Measurements from ENCODE around the gene DNAH6.
A peak's percentile ranks its signal among the peaks of the same experiment; 100 is the strongest.
"Not testable (repeated sequence)": the region's sequence is repeated elsewhere in the genome, so short reads cannot be mapped to it uniquely, and the experiment has no call there.

DNAH6 gene

GRCh38 chr2:84735389-84735788 lies 219.1 kb downstream of the DNAH6 start:
- DNase-seq (ENCODE audit: low read depth in 2 of 2): no peak

- peak in 1 of 2 donors; percentile 28 for DNase-seq (ENCODE audit: low read depth in 2 of 2)
These were observed 225.0 kb downstream of the DNAH6 start for GRCh38 chr2:84741182-84741822.

GRCh38 chr2:84748341-84748740 lies 232.0 kb downstream of the DNAH6 start:
- DNase-seq (ENCODE audit: low read depth in 2 of 2): no peak

- DNase-seq (ENCODE audit: low read depth in 2 of 2): no peak
These were observed 233.1 kb downstream of the DNAH6 start for GRCh38 chr2:84749442-84749841.

GRCh38 chr2:84755096-84755495 lies 238.8 kb downstream of the DNAH6 start:
- no peak for DNase-seq (ENCODE audit: low read depth in 2 of 2)

GRCh38 chr2:84757648-84758047 lies 241.3 kb downstream of the DNAH6 start:
- no peak for DNase-seq (ENCODE audit: low read depth in 2 of 2)

GRCh38 chr2:84766791-84767190 lies 250.5 kb downstream of the DNAH6 start:
- no peak for DNase-seq (ENCODE audit: low read depth in 2 of 2)

GRCh38 chr2:84768840-84769239 lies 252.5 kb downstream of the DNAH6 start:
- DNase-seq (ENCODE audit: low read depth in 2 of 2): no peak

GRCh38 chr2:84770280-84770679 lies 254.0 kb downstream of the DNAH6 start:
- no peak for DNase-seq (ENCODE audit: low read depth in 2 of 2)

- no peak for DNase-seq (ENCODE audit: low read depth in 2 of 2)
These were observed 255.0 kb downstream of the DNAH6 start for GRCh38 chr2:84771251-84771650.

- not testable (repeated sequence) for DNase-seq (ENCODE audit: low read depth in 2 of 2)
These were observed 257.3 kb downstream of the DNAH6 start for GRCh38 chr2:84773562-84773961.

- no peak for DNase-seq (ENCODE audit: low read depth in 2 of 2)
These were observed 259.7 kb downstream of the DNAH6 start for GRCh38 chr2:84776011-84776410.

GRCh38 chr2:84778911-84779690 lies 262.8 kb downstream of the DNAH6 start:
- DNase-seq (ENCODE audit: low read depth in 2 of 2): no peak

- no peak for DNase-seq (ENCODE audit: low read depth in 2 of 2)
These were observed 263.5 kb downstream of the DNAH6 start for GRCh38 chr2:84779781-84780180.

- DNase-seq (ENCODE audit: low read depth in 2 of 2): peak; percentile 17 to 34
These were observed 265.8 kb downstream of the DNAH6 start for GRCh38 chr2:84781942-84782716.

GRCh38 chr2:84782717-84783442 lies 266.6 kb downstream of the DNAH6 start:
- no peak for DNase-seq (ENCODE audit: low read depth in 2 of 2)

- no peak for DNase-seq (ENCODE audit: low read depth in 2 of 2)
These were observed 269.7 kb downstream of the DNAH6 start for GRCh38 chr2:84785950-84786349.

GRCh38 chr2:84786601-84787000 lies 270.3 kb downstream of the DNAH6 start:
- DNase-seq (ENCODE audit: low read depth in 2 of 2): no peak

- no peak for DNase-seq (ENCODE audit: low read depth in 2 of 2)
These were observed 271.7 kb downstream of the DNAH6 start for GRCh38 chr2:84788027-84788426.

GRCh38 chr2:84788498-84788897 lies 272.2 kb downstream of the DNAH6 start:
- DNase-seq (ENCODE audit: low read depth in 2 of 2): no peak

GRCh38 chr2:84792856-84793522 lies 276.7 kb downstream of the DNAH6 start:
- DNase-seq (ENCODE audit: low read depth in 2 of 2): no peak

Measured in stimulated activated CD8-positive, alpha-beta memory T cell treated with anti-CD3 and anti-CD28 coated beads, Interleukin-2, amount 100 ng/mL, for 48 hours (primary cell).